CD4-positive, alpha-beta T cell treated with Interleukin-17A for 1 hour (primary cell): ENCODE measurements around the gene REG1B.
"Not testable (repeated sequence)": the region's sequence is repeated elsewhere in the genome, so short reads cannot be mapped to it uniquely, and the experiment has no call there.

Experiments used
- DNase-seq: peaks from one replicate; pipeline ENCODE4 v3.0.0-alpha.2; 2020

Gene REG1B

DNA sequence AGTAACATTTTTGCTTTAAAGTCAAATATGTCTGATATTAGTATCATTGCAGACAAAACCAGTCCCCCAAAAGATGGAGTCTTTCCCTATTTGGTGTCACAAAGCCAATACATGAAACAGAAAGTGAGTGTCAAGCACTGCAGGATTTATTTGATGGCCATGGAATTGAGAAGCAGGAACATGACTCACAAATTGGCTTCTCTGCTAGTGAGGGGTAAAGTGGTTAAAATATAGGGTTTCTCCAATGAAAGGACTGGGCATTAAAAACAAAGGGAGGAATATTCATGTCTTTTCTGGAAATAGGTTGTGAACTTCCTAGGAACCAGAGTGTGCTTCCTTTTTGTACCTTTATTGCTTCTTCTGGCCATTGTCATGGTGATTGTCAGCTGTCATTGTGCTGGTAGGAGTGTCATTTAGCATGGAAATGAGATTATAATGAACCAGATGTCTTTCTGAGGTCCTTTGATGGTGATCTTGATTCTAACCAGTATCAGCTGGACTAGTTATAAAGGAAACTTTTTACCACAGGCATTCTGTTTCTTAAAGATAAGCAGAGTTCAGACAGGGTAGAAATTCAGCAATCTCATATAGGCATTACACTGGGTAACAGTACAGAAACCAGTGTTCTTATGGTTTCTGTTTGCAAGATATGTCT, 4.1 kb downstream of the REG1B start:
- DNase-seq: no peak

GRCh38 chr2:79082987-79083386, 4.8 kb downstream of the REG1B start:
- DNase-seq: no peak

DNA sequence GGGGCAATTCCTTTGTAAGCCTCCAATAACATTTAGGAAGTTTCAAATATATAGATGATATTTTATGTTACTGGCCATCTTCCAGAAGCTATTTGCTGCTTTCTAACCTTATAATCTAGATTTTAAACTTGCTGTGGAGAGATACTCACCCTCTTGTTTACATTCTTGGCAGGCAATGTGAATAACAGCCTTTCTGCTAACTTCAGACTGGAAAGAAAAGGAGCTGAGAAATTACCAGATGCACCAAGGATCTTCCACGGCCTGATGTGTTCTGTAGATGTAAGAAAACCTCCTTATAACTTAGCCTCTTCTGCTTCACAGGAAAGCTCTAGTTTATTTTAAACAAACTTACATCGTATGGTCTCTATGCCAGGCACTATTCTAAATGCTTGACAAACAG, 16.7 kb downstream of the REG1B start:
- DNase-seq: no peak

GRCh38 chr2:79065201-79065600, 22.6 kb downstream of the REG1B start:
- DNase-seq: no peak

GRCh38 chr2:79054769-79055168, 33.0 kb downstream of the REG1B start:
- DNase-seq: not testable (repeated sequence)

DNA sequence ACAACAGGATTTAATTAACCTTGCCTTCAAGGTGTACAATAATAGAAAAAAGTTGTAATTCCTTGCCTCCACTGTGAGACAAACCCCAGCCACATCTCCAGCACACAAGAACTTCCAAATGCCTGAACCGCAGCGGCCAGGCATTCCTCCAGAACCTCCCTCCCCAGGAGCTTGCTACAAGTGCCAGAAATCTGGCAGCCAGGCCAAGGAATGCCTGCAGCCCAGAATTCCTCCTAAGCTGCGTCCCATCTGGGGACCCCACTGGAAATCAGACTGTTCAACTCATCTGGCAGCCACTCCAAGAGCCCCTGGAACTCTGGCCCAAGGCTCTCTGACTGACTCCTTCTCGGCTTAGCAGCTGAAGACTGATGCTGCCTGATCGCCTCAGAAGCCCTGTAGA, 34.3 kb downstream of the REG1B start:
- DNase-seq: not testable (repeated sequence)

- no peak for DNase-seq
These were observed 46.8 kb downstream of the REG1B start for GRCh38 chr2:79041032-79041448.

- no peak for DNase-seq
These were observed 47.8 kb downstream of the REG1B start for GRCh38 chr2:79039944-79040343.
